Mesothelial cell of epicardium (in vitro differentiated cells): Measurements from ENCODE around the gene SUDS3. TPM values are rescaled to one million over a fixed set of nuclear protein-coding genes. Genes with fewer than 3 reads are reported as not detected.

ENCODE experiments used
- DNase-seq, 2 experiments: peaks; one replicate each; pipeline ENCODE4 v3.0.0; 2021; ENCODE audit warnings: low spot score in 2 of 2; ENCODE audit not compliant: unreplicated experiment in 2 of 2
- H3K27ac Mint-ChIP-seq: 2 replicates; pipeline ENCODE4 v1.8.0; 2021; ENCODE audit warnings: mixed read lengths
- H3K27me3 Mint-ChIP-seq: 2 replicates; pipeline ENCODE4 v1.8.0; 2021; ENCODE audit warnings: low read depth, mixed read lengths
- H3K36me3 Mint-ChIP-seq: 2 replicates; pipeline ENCODE4 v1.8.0; 2021; ENCODE audit warnings: mixed read lengths
- H3K4me1 Mint-ChIP-seq: 2 replicates; pipeline ENCODE4 v1.8.0; 2021; ENCODE audit warnings: mixed read lengths
- H3K4me3 Mint-ChIP-seq: 2 replicates; pipeline ENCODE4 v1.8.0; 2021; ENCODE audit warnings: mild to moderate bottlenecking, moderate library complexity, mixed read lengths
- H3K9me3 Mint-ChIP-seq: 2 replicates; pipeline ENCODE4 v1.8.0; 2021; ENCODE audit warnings: mixed read lengths
- total RNA-seq: library from RNA; stranded (reverse); gene quantifications from 3 replicates; pipeline ENCODE4 v1.2.1, GENCODE V29; 2021
- TF ChIP-seq, protein P1 (sequence below): fragments of 200-600 bp; sonication (generic); IDR thresholded peaks from one replicate; pipeline ENCODE4 v1.5.0; 2021; ENCODE audit warnings: antibody characterized with exemption; ENCODE audit not compliant: unreplicated experiment

The SUDS3 gene
- total RNA-seq, 1 donor from 2014 or later, result 44.6 TPM

DNA sequence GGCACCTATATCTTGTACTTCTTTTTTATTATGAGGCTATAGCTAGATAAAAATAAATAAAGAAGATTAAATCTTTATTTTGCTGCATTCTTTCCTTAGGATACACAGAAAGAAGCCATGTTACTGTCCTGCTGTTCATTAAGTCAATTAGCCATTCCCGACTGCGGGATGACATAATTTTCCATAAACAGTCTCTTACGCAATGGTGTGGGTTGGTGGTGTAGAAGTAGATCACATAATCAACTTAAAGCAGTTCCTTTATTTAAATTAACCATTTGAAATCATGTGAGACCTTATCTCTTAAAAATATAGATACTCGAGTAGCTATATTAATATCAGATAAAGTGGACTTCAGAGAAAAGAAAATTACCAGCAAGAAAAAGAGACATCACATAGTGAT lies 43.8 kb upstream of the SUDS3 start:
- Mint-ChIP-seq H3K9me3 (no peaks in the 10 kb centered on the region), H3K4me1 (peaks cover 31% of the 10 kb centered on the region), H3K36me3 (no peaks in the 10 kb centered on the region), H3K27me3 (no peaks in the 10 kb centered on the region), H3K27ac (no peak overlapping the region), H3K4me3 (no peak overlapping the region)
- DNase-seq, result no peak
- TF ChIP-seq, protein P1, sequence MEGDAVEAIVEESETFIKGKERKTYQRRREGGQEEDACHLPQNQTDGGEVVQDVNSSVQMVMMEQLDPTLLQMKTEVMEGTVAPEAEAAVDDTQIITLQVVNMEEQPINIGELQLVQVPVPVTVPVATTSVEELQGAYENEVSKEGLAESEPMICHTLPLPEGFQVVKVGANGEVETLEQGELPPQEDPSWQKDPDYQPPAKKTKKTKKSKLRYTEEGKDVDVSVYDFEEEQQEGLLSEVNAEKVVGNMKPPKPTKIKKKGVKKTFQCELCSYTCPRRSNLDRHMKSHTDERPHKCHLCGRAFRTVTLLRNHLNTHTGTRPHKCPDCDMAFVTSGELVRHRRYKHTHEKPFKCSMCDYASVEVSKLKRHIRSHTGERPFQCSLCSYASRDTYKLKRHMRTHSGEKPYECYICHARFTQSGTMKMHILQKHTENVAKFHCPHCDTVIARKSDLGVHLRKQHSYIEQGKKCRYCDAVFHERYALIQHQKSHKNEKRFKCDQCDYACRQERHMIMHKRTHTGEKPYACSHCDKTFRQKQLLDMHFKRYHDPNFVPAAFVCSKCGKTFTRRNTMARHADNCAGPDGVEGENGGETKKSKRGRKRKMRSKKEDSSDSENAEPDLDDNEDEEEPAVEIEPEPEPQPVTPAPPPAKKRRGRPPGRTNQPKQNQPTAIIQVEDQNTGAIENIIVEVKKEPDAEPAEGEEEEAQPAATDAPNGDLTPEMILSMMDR, result no peak

DNA sequence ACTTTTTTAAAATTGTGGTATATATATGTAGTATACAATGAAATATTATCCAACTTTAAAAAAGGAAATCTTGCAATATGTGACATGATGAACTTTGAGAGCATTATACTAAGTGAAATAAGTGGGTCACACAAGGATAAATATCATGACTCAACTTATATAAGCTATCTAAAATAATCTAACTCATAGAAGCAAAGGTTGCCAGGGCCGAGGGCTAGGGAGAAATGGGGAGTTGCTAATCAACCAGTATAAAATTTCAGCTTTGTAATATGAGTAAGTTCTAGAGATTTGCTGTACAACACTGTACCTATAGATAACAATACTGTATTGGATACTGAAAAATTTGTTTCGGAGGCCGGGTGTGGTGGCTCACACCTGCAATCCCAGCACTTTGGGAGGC lies 42.1 kb upstream of the SUDS3 start:
- H3K4me3 Mint-ChIP-seq, result no peak overlapping the region

GRCh38 chr12:118334939-118335567 lies 41.3 kb upstream of the SUDS3 start:
- DNase-seq, result no peak

More for the DNA sequence above, 42.1 kb upstream of the SUDS3 start:
- Mint-ChIP-seq H3K27ac (no peak overlapping the region), H3K36me3 (no peaks in the 10 kb centered on the region), H3K9me3 (no peaks in the 10 kb centered on the region), H3K27me3 (no peaks in the 10 kb centered on the region), H3K4me1 (peaks cover 15% of the 10 kb centered on the region)
- TF ChIP-seq, protein P1, result no peak
- no peak for DNase-seq

DNA sequence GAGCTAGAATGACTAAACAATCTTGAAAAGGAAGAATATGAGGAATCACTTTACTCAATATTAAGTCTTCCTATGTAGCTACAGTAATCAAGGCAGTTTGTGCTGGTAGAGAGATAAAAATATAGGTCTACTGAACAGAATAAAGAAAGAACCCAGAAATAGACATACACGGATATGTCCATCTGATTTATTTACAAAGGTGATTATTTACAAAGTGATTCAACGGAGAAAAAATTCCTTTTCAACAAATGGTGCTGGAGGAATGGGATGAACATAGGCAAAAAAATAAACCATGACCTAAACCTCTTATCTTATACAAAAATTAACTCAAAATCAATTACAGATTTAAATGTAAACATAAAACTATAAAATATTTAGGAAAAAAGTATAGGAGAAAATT lies 40.2 kb upstream of the SUDS3 start:
- H3K27ac Mint-ChIP-seq, result no peak overlapping the region
- no peaks in the 10 kb centered on the region for H3K36me3 Mint-ChIP-seq
- TF ChIP-seq, protein P1, result no peak
- DNase-seq, result no peak
- no peak overlapping the region for H3K4me3 Mint-ChIP-seq
- H3K27me3 Mint-ChIP-seq, result no peaks in the 10 kb centered on the region
- H3K4me1 Mint-ChIP-seq, result no peaks in the 10 kb centered on the region
- H3K9me3 Mint-ChIP-seq, result no peaks in the 10 kb centered on the region

More at GRCh38 chr12:118334939-118335567, 41.3 kb upstream of the SUDS3 start:
- TF ChIP-seq, protein P1, result no peak
- no peaks in the 10 kb centered on the region for H3K27me3 Mint-ChIP-seq
- no peaks in the 10 kb centered on the region for H3K36me3 Mint-ChIP-seq
- H3K4me3 Mint-ChIP-seq, result no peak overlapping the region
- H3K4me1 Mint-ChIP-seq, result peaks cover 9% of the 10 kb centered on the region
- H3K9me3 Mint-ChIP-seq, result no peaks in the 10 kb centered on the region
- H3K27ac Mint-ChIP-seq, result no peak overlapping the region

GRCh38 chr12:118337194-118337838 lies 39.0 kb upstream of the SUDS3 start:
- Mint-ChIP-seq H3K27me3 (no peaks in the 10 kb centered on the region), H3K36me3 (no peaks in the 10 kb centered on the region), H3K27ac (no peak overlapping the region), H3K4me1 (no peaks in the 10 kb centered on the region), H3K4me3 (no peak overlapping the region), H3K9me3 (no peaks in the 10 kb centered on the region)
- TF ChIP-seq, protein P1, result no peak
- no peak for DNase-seq
